Parathyroid adenoma (tissue), 2 donors: ENCODE results near the gene ADAP2.

Experiments
- H2AFZ ChIP-seq: fragments of 300-600 bp; sonication (generic); one replicate; pipeline ENCODE4 v1.7.0; 2017; ENCODE audit warnings: antibody characterized with exemption, mild to moderate bottlenecking
- H3K27ac ChIP-seq: fragments of 300-600 bp; sonication (generic); one replicate; pipeline ENCODE4 v1.7.0; 2017
- H3K27me3 ChIP-seq: fragments of 300-600 bp; sonication (generic); one replicate; pipeline ENCODE4 v1.7.0; 2017; ENCODE audit warnings: low read length; ENCODE audit not compliant: control insufficient read depth, insufficient read depth
- H3K36me3 ChIP-seq: fragments of 300-600 bp; sonication (generic); one replicate; pipeline ENCODE4 v1.7.0; 2017; ENCODE audit warnings: low read length; ENCODE audit not compliant: control insufficient read depth, insufficient read depth
- H3K4me1 ChIP-seq: fragments of 300-600 bp; sonication (generic); one replicate; pipeline ENCODE4 v1.7.0; 2017; ENCODE audit warnings: control low read depth
- H3K4me2 ChIP-seq: fragments of 300-600 bp; sonication (generic); one replicate; pipeline ENCODE4 v1.7.0; 2017; ENCODE audit warnings: low read length
- H3K4me3 ChIP-seq: fragments of 300-600 bp; sonication (generic); one replicate; pipeline ENCODE4 v1.7.0; 2017; ENCODE audit warnings: low read depth, low read length
- H3K79me2 ChIP-seq: fragments of 300-600 bp; sonication (generic); one replicate; pipeline ENCODE4 v1.7.0; 2017; ENCODE audit warnings: control low read depth
- H3K9ac ChIP-seq: fragments of 300-600 bp; sonication (generic); one replicate; pipeline ENCODE4 v1.7.0; 2017; ENCODE audit warnings: mild to moderate bottlenecking
- H3K9me3 ChIP-seq: fragments of 300-600 bp; sonication (generic); one replicate; pipeline ENCODE4 v1.7.0; 2017; ENCODE audit warnings: low read length; ENCODE audit not compliant: control insufficient read depth
- CTCF ChIP-seq: fragments of 300-600 bp; sonication (generic); IDR thresholded peaks from one replicate; pipeline ENCODE4 v1.7.0; 2017; ENCODE audit warnings: antibody characterized with exemption, mild to moderate bottlenecking
- donor health status: primary hyperparathyroidism.

The ADAP2 gene

GRCh38 chr17:30915833-30916611 lies 5.7 kb upstream of the ADAP2 start:
- Histone ChIP-seq H3K4me2 (no peak overlapping the region), H3K9me3 (no peaks in the 10 kb centered on the region), H3K9ac (no peak overlapping the region), H3K79me2 (no peaks in the 10 kb centered on the region), H3K4me3 (no peak overlapping the region), H3K36me3 (no peaks in the 10 kb centered on the region), H3K27ac (no peak overlapping the region), H2AFZ (no peak overlapping the region), H3K4me1 (no peaks in the 10 kb centered on the region), H3K27me3 (no peaks in the 10 kb centered on the region)
- TF ChIP-seq CTCF = no peak

DNA sequence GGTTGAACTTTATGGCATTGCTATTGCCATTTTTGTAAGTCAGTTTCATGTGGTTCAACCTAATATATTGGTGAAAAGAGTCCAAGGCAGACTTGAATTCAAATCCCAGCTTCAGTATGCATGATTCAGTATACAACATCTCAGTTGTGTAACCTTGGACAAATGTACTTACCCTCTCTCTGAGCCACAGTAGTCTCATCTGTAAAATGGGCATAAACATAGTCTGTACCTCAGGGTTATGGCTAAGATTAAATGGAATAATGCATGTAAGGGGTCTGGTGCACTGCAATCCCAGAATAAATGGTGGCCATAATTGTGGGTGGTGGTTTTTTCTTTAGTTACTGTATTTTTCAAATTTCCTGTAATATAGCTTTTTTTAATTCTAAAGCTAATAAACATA lies 4.7 kb upstream of the ADAP2 start:
- no peaks in the 10 kb centered on the region for H3K36me3 ChIP-seq
- TF ChIP-seq CTCF = no peak
- H3K27me3 ChIP-seq = no peaks in the 10 kb centered on the region
- H3K4me2 ChIP-seq = no peak overlapping the region
- H3K4me3 ChIP-seq = no peak overlapping the region
- no peaks in the 10 kb centered on the region for H3K9me3 ChIP-seq
- H3K9ac ChIP-seq = no peak overlapping the region
- H2AFZ ChIP-seq = no peak overlapping the region
- H3K4me1 ChIP-seq = no peaks in the 10 kb centered on the region
- H3K27ac ChIP-seq = no peak overlapping the region
- H3K79me2 ChIP-seq = no peaks in the 10 kb centered on the region

GRCh38 chr17:30920282-30920681 lies 1.5 kb upstream of the ADAP2 start:
- Histone ChIP-seq H3K9ac (no peak overlapping the region), H3K27ac (no peak overlapping the region), H3K4me3 (no peak overlapping the region), H3K4me2 (no peak overlapping the region), H3K79me2 (no peaks in the 10 kb centered on the region), H3K27me3 (no peaks in the 10 kb centered on the region), H3K4me1 (no peaks in the 10 kb centered on the region), H2AFZ (no peak overlapping the region), H3K36me3 (no peaks in the 10 kb centered on the region), H3K9me3 (no peaks in the 10 kb centered on the region)
- no peak for TF ChIP-seq CTCF

- H3K36me3 ChIP-seq = no peaks in the 10 kb centered on the region
- no peaks in the 10 kb centered on the region for H3K9me3 ChIP-seq
- H3K4me3 ChIP-seq = peak overlapping the region; percentile 57
- H3K4me2 ChIP-seq = peak overlapping the region; percentile 82
- H3K79me2 ChIP-seq = no peaks in the 10 kb centered on the region
- H3K27ac ChIP-seq = peak overlapping the region; percentile 13
- H3K27me3 ChIP-seq = no peaks in the 10 kb centered on the region
- peak overlapping the region; percentile 98 for H2AFZ ChIP-seq
- H3K4me1 ChIP-seq = no peaks in the 10 kb centered on the region
- no peak overlapping the region for H3K9ac ChIP-seq
- TF ChIP-seq CTCF = no peak
Observed at GRCh38 chr17:30920683-30921543, 832 bp upstream of the ADAP2 start.
